ENCODE results near the gene STX18.

STX18 gene

DNA sequence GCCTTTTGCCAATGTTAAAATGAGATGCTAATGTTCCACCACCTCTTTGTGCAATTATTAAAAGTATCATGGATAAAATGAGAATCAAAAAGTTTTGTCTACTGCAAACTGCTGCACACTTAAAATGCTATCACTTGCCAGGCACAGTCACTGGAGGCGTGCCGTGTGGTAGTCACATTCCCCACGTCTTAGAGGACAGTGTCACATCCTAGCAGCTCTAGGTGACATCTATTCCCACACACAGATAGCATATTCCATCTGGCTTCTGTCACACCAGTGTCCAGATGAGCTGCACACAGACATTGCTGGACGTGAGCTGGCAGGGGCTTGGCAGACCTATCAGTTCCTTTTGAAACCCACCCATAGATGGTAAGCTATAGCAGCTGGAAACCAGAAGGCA is 107.9 kb downstream of the STX18 start:
- TF ChIP-seq, protein P1, sequence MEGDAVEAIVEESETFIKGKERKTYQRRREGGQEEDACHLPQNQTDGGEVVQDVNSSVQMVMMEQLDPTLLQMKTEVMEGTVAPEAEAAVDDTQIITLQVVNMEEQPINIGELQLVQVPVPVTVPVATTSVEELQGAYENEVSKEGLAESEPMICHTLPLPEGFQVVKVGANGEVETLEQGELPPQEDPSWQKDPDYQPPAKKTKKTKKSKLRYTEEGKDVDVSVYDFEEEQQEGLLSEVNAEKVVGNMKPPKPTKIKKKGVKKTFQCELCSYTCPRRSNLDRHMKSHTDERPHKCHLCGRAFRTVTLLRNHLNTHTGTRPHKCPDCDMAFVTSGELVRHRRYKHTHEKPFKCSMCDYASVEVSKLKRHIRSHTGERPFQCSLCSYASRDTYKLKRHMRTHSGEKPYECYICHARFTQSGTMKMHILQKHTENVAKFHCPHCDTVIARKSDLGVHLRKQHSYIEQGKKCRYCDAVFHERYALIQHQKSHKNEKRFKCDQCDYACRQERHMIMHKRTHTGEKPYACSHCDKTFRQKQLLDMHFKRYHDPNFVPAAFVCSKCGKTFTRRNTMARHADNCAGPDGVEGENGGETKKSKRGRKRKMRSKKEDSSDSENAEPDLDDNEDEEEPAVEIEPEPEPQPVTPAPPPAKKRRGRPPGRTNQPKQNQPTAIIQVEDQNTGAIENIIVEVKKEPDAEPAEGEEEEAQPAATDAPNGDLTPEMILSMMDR (IDR thresholded peaks at IDR 0.05): no peak
- Histone ChIP-seq H3K4me3 (ENCODE audit: low read depth in 1 of 2, low read length in 1 of 2) (no peak overlapping the region), H3K27me3 (no peaks in the 10 kb centered on the region), H3K9me3 (no peaks in the 10 kb centered on the region), H3K4me1 (ENCODE audit: control insufficient read depth in 1 of 2, insufficient read depth in 1 of 2, low read depth in 1 of 2, low read length in 1 of 2) (no peaks in the 10 kb centered on the region), H3K36me3 (peaks cover 47% of the 10 kb centered on the region), H3K27ac (no peak overlapping the region)

DNA sequence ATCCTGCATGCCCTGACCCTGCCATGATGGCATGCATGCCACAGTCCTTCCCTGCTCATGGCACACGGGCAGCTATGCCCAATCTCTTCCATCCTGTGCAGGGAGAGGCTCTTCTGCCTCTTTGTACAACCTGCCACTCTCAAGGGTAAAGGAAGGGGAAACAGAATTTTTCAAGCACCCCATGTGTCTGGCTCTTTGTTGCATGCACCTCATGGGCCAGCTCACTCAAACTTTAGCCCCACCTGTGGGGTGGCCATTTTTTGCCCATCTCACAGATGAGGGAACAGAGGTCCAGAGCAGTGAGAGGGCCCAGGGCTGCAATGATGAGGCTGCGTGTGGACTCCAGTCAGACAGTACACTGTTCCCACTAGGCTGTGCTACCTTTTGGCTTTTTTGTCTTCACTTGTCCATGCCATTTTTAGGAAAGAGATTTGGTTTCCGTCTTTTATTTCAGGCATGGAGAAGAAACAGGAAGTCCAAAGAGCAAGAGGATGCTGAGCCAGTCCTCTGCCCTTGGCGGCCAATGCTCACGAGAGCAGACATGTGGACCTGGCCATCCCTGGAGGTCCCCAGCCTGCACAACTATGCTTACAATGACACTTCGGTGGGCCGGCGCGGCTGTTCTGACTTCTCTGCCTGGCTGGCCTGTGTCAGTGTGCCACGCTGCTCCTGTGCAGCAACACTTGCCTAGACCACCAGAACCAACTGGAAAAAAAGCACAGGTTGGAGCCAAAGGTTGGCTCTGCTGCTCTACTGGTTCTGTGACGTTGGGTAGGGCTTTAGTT is 109.3 kb downstream of the STX18 start:
- TF ChIP-seq, protein P1 (IDR thresholded peaks at IDR 0.05): no peak
- no peaks in the 10 kb centered on the region for H3K27me3 ChIP-seq
- no peak overlapping the region for H3K27ac ChIP-seq
- no peaks in the 10 kb centered on the region for H3K4me1 ChIP-seq (ENCODE audit: control insufficient read depth in 1 of 2, insufficient read depth in 1 of 2, low read depth in 1 of 2, low read length in 1 of 2)
- no peak overlapping the region for H3K4me3 ChIP-seq (ENCODE audit: low read depth in 1 of 2, low read length in 1 of 2)
- H3K9me3 ChIP-seq: no peaks in the 10 kb centered on the region
- peaks cover 49% of the 10 kb centered on the region for H3K36me3 ChIP-seq

DNA sequence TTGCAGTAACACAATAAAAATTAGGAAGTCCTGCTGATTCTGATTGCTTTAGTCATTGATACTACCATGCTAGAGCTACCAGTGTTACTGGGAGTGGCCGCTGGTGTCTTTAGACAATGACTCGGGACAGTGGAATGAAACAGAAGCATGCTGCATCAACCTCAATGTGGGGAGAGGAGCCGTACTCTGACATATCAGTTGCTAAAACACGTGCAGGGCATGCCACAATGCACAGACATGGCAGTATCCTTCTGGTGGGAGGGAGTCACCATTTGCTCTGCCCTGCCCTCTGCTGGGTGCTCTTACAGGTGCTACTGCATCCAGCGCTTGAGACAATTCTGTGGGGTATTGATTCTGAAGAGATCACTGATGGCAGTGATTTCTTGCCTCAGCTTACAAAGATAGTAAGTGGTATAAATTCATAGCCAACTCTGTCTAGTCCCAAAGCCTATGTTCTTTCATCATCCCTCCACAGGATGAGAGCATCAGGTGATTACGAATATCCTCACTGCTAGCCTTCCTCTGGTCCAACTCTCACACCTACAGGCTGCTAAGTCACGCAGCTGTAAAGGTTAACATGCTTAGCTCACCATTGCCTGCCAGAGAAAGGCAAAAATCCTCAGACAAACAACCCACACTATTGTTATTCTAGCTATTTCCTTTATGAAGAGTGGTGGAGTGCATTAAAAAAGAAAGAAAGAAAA is 111.2 kb downstream of the STX18 start:
- no peaks in the 10 kb centered on the region for H3K27me3 ChIP-seq
- no peak overlapping the region for H3K27ac ChIP-seq
- no peak overlapping the region for H3K4me3 ChIP-seq (ENCODE audit: low read depth in 1 of 2, low read length in 1 of 2)
- H3K9me3 ChIP-seq: no peaks in the 10 kb centered on the region
- H3K36me3 ChIP-seq: peaks cover 49% of the 10 kb centered on the region
- no peaks in the 10 kb centered on the region for H3K4me1 ChIP-seq (ENCODE audit: control insufficient read depth in 1 of 2, insufficient read depth in 1 of 2, low read depth in 1 of 2, low read length in 1 of 2)
- TF ChIP-seq, protein P1 (IDR thresholded peaks at IDR 0.05): no peak

DNA sequence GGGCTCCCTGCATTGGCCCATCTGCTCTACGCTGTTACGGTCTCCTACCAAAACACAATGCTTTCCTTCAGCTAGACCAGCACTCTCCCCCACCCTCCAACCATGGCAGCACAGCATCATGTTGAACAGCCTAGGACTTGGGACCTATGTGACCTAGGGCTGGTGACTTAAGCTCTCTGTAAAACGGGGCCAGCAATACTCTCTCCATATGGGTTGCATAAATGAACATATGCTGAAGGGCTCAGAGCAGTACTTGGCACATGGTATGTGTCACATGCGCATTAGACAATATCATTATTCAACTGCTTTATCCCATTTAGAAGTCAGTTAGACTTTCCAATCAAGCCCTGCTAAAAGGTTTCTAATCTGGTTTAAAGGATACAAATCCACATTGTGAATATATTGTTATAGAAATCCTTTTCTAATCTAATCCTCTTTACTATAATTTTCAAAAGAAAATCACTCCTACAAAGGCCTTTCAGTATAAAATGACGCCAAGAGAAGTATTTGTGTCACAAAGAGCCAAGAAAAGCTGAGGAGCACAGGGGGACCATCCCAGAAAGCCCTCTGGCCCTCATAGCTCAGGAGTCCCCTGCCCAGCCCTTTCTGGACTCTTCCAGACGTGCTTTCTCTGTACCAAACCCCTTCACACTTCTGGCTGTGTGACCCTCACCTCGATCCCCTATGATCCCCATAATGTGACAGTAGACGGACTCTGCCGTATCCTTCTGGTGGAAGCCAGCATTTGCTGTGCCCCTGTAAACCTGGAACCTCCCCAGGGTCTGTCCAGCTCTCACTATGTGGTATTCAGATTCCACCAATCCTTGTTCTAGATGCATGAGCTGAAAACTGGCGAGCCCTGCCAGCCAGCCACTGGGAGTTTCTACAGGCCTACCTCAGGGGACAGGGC is 112.6 kb downstream of the STX18 start:
- Histone ChIP-seq H3K27ac (no peak overlapping the region), H3K4me3 (ENCODE audit: low read depth in 1 of 2, low read length in 1 of 2) (no peak overlapping the region), H3K36me3 (peaks cover 48% of the 10 kb centered on the region), H3K27me3 (no peaks in the 10 kb centered on the region), H3K9me3 (no peaks in the 10 kb centered on the region), H3K4me1 (ENCODE audit: control insufficient read depth in 1 of 2, insufficient read depth in 1 of 2, low read depth in 1 of 2, low read length in 1 of 2) (no peaks in the 10 kb centered on the region)
- TF ChIP-seq, protein P1 (IDR thresholded peaks at IDR 0.05): no peak

DNA sequence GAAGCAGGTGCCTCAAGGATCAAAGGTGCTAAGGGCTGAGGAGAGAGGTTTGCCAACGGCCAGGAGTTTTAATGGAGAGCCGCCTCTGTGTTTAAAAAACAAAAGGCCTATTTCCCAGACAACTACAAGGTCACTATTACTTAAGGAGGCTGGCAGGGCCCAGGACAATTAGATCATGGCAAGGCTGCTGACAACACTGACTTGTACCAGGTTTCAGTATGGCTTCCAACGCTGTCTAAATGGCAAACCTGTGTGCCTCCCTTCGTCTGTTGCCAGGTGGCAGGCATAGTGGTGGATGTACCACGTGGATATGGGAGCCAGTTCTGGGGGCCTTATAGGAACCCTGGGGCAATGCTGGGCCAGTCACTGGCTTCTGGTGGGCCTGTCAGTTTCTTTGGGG is 114.0 kb downstream of the STX18 start:
- Histone ChIP-seq H3K9me3 (no peaks in the 10 kb centered on the region), H3K27me3 (no peaks in the 10 kb centered on the region), H3K4me3 (ENCODE audit: low read depth in 1 of 2, low read length in 1 of 2) (no peak overlapping the region), H3K36me3 (peaks cover 52% of the 10 kb centered on the region), H3K4me1 (ENCODE audit: control insufficient read depth in 1 of 2, insufficient read depth in 1 of 2, low read depth in 1 of 2, low read length in 1 of 2) (no peaks in the 10 kb centered on the region), H3K27ac (no peak overlapping the region)
- TF ChIP-seq, protein P1 (IDR thresholded peaks at IDR 0.05): no peak

All from neutrophil (primary cell).